Putamen (tissue), 1 donor: ENCODE data around the gene TMEM97.
"Not testable (repeated sequence)": the region's sequence is repeated elsewhere in the genome, so short reads cannot be mapped to it uniquely, and the experiment has no call there.

ENCODE experiments used
- DNase-seq: peaks from one replicate; pipeline ENCODE4 v3.0.0-alpha.2; 2016; ENCODE audit warnings: low spot score

The TMEM97 gene

GRCh38 chr17:28338056-28338768 is 19.2 kb downstream of the TMEM97 start:
- DNase-seq, result no peak

- DNase-seq, result not testable (repeated sequence)
Measured at GRCh38 chr17:28338769-28339212, 19.8 kb downstream of the TMEM97 start.

- no peak for DNase-seq
Measured at GRCh38 chr17:28339431-28339830, 20.4 kb downstream of the TMEM97 start.

GRCh38 chr17:28340374-28340773 is 21.4 kb downstream of the TMEM97 start:
- no peak for DNase-seq

GRCh38 chr17:28341516-28341915 is 22.5 kb downstream of the TMEM97 start:
- DNase-seq, result no peak

- DNase-seq, result no peak
Measured at GRCh38 chr17:28342313-28342712, 23.3 kb downstream of the TMEM97 start.

- DNase-seq, result no peak
Measured at GRCh38 chr17:28343491-28343932, 24.5 kb downstream of the TMEM97 start.

GRCh38 chr17:28344011-28344410 is 25.0 kb downstream of the TMEM97 start:
- no peak for DNase-seq

DNA sequence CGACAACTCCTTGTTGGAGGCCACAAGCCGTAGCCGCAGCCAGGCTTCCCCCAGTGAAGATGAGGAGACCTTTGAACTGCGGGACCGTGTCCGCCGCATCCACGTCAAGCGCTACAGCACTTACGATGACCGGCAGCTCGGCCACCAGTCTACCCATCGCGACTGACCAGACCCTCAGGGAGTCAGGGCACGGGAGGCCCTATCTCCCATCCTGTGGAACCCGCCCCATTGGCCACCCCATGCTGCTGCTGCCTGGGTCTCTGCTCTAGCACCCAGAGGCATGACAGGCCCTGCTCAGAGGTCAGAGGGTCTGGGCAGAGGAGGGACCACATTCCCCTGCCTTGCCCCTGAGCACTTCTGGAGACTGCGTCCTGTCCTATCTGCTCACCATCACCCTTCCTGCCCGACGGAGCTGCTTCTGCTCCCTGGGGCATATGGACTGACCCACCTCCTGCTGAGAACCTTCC is 25.5 kb downstream of the TMEM97 start:
- no peak for DNase-seq

- DNase-seq, result no peak
Measured at GRCh38 chr17:28345419-28346198, 26.6 kb downstream of the TMEM97 start.

- no peak for DNase-seq
Measured at GRCh38 chr17:28346199-28346580, 27.2 kb downstream of the TMEM97 start.

GRCh38 chr17:28346746-28347246 is 27.8 kb downstream of the TMEM97 start:
- no peak for DNase-seq

GRCh38 chr17:28347261-28347891 is 28.4 kb downstream of the TMEM97 start:
- no peak for DNase-seq

GRCh38 chr17:28348979-28349378 is 30.0 kb downstream of the TMEM97 start:
- DNase-seq, result no peak

DNA sequence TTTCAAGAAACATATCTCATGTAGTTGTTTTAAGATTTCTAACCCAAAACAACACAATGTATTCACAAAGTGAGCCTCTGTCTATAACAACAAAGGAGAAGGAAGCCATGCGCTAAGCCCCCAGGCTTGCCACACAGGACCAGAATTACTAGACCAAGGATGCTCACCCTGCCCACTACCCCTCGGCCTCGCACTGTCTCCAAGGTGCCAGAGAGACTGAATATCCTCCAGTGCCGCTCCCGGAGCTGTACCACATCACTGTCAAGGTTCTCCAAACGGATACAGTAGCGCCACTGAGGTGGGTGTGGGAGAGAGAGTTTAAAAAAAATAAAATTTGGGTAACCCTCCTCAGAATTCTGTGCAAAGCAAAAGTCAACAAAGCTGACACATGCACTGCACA is 31.3 kb downstream of the TMEM97 start:
- DNase-seq, result no peak

DNA sequence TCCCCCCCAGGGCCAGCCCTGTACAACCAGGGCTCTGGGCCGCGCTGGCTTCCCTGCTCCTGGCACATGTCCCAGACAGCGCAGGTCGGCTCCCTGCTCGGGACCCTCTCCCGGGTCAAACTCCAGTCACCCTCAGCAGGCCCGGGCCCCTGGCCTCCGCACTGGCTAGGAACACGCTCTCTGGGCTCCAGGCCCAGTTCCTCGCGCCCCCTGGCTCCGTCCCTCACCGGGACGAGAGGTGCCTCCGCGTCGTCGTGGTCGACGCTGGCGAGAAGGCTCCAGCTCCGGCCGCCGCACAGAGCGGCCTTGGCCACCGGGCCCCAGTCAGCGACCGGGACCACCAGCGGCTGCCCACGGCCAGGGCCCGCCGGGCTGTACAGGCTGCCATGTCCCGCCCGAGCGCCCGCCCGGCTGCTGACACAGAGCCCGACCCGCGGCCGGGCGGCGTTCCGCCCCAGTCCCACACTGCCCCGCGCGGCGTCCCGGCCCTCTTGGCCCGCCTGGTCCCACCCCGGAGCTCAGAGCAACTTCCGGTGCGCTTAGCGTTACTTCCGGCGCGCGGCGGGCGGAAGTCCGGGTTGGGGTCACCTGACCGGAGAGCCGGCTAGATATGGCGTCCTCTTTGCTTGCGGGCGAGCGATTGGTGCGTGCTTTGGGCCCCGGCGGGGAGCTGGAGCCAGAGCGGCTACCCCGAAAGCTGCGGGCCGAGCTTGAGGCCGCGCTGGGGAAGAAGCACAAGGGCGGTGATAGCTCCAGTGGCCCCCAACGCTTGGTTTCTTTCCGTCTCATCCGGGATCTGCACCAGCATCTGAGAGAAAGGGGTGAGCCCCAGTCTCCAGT is 38.3 kb downstream of the TMEM97 start, which contains the start of gene POLDIP2:
TSS of gene POLDIP2 (minus strand) at position 467 of the 840 bp plus-strand sequence. CDS start at position 388, 79 bp downstream.
- peak; percentile 94 for DNase-seq

GRCh38 chr17:28357901-28358197 is 38.8 kb downstream of the TMEM97 start:
- no peak for DNase-seq

- no peak for DNase-seq
Measured at GRCh38 chr17:28363186-28363585, 44.2 kb downstream of the TMEM97 start.

GRCh38 chr17:28363776-28364650 is 45.0 kb downstream of the TMEM97 start:
- no peak for DNase-seq

- no peak for DNase-seq
Measured at GRCh38 chr17:28364665-28365363, 45.8 kb downstream of the TMEM97 start, which contains the start of gene SEBOX. SEBOX (minus strand) TSS chr17:28365199; CDS start chr17:28365151, 48 bp downstream.
